PC-3 (cell line): ENCODE data around the gene CIDEC.

Experiments used
- CTCF ChIP-seq: fragments of 300-600 bp; sonication (generic); conservative IDR thresholded peaks from 2 replicates; pipeline ENCODE4 v1.5.1; 2017; ENCODE audit warnings: antibody characterized with exemption, low read depth, mild to moderate bottlenecking, low read length
- EZH2 ChIP-seq: fragments of 300-600 bp; sonication (generic); IDR thresholded peaks from one replicate; pipeline ENCODE4 v1.6.1; 2017; ENCODE audit warnings: antibody characterized with exemption, mild to moderate bottlenecking, low read length; ENCODE audit not compliant: unreplicated experiment
- EZH2phosphoT487 ChIP-seq: fragments of 300-600 bp; sonication (generic); IDR thresholded peaks from 2 replicates; pipeline ENCODE4 v1.6.1; 2018; ENCODE audit warnings: mild to moderate bottlenecking, antibody characterized with exemption, low read length, borderline replicate concordance

GRCh38 chr3:9833078-9833477, 47.0 kb downstream of the CIDEC start:
- no peak for TF ChIP-seq CTCF
- no peak for TF ChIP-seq EZH2phosphoT487
- no peak for TF ChIP-seq EZH2
